ENCODE measurements around the gene HDHD2.

Gene HDHD2

DNA sequence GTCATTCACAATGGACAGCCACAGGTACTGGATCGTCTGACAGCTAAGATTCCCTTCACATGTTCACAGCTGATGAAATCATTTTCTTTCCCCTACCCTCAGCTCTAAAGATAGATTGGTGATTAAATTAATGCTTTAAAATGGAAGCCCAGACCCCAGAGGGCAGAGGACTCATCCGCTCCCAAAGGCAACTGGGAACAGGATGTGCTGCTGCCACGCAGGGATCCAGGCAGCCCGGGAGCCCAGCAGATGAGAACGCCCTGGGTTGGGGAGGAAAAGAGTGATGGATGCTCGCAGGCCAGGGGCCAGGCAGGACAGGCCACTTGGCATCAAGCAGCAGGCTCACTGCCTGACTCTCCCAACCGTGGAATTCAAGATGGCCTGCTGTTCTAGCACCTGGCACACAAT lies 41.3 kb downstream of the HDHD2 start:
- no peak for TF ChIP-seq CTCF (conservative IDR thresholded peaks at IDR 0.05; ENCODE audit: control insufficient read depth, insufficient read depth, low read depth, low read length)
- DNase-seq (ENCODE audit: low read depth) = no peak
- no peak overlapping the region for H3K4me3 ChIP-seq (ENCODE audit: control insufficient read depth, low read depth, low read length)

GRCh38 chr18:47108373-47108772 lies 41.9 kb downstream of the HDHD2 start:
- TF ChIP-seq CTCF (conservative IDR thresholded peaks at IDR 0.05; ENCODE audit: control insufficient read depth, insufficient read depth, low read depth, low read length) = no peak
- no peak for DNase-seq (ENCODE audit: low read depth)

GRCh38 chr18:47100212-47100831 lies 50.0 kb downstream of the HDHD2 start:
- DNase-seq (ENCODE audit: low read depth) = peak; percentile 56
- TF ChIP-seq CTCF (conservative IDR thresholded peaks at IDR 0.05; ENCODE audit: control insufficient read depth, insufficient read depth, low read depth, low read length) = peak; percentile 79
- H3K4me3 ChIP-seq (ENCODE audit: control insufficient read depth, low read depth, low read length) = no peak overlapping the region

More at GRCh38 chr18:47108373-47108772, 41.9 kb downstream of the HDHD2 start:
- no peak overlapping the region for H3K4me3 ChIP-seq (ENCODE audit: control insufficient read depth, low read depth, low read length)

- no peak for DNase-seq (ENCODE audit: low read depth)
Observed at GRCh38 chr18:47095810-47096209, 54.5 kb downstream of the HDHD2 start.

DNA sequence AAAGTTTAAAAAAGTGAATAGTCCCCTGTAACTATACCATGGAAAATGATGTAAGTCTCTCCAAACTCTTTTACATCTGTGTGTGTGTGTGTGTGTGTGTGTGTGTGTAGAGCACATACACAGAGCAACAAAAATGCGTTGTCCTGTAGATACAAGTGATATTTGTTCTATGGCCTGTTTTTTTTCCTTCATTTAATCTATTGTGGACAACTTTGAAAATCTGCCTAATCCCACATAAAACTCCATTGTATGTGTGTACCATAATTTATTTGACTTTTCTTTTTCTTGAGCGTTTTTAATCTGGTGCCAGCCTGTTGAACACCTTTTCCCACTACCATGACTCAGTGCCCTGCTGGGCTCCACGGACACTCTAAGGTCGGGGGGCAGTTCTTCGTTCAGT lies 62.6 kb downstream of the HDHD2 start:
- no peak for DNase-seq (ENCODE audit: low read depth)
- TF ChIP-seq CTCF (conservative IDR thresholded peaks at IDR 0.05; ENCODE audit: control insufficient read depth, insufficient read depth, low read depth, low read length) = no peak
- H3K4me3 ChIP-seq (ENCODE audit: control insufficient read depth, low read depth, low read length) = no peak overlapping the region

More at GRCh38 chr18:47095810-47096209, 54.5 kb downstream of the HDHD2 start:
- TF ChIP-seq CTCF (conservative IDR thresholded peaks at IDR 0.05; ENCODE audit: control insufficient read depth, insufficient read depth, low read depth, low read length) = no peak
- no peak overlapping the region for H3K4me3 ChIP-seq (ENCODE audit: control insufficient read depth, low read depth, low read length)

DNA sequence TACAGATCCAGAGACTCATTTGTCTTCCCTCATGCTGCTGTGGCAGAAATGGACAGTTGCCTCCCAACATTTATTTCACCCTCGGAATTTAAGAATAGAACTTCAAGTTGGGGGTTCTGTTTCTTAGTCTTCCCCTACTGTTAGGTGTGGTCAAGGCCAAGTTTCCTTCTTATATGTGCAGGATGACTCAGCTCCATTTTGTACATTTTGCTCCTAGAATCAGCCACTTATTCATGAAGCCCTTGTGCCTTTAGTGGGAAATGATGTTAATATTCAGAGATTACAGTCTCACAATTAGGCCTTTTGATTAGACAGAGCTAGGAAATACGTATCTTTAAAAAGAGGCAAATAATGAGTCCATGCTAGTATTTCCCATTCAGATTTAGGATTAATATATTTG lies 68.7 kb downstream of the HDHD2 start:
- no peak for TF ChIP-seq CTCF (conservative IDR thresholded peaks at IDR 0.05; ENCODE audit: control insufficient read depth, insufficient read depth, low read depth, low read length)
- peak; percentile 30 for DNase-seq (ENCODE audit: low read depth)
- no peak overlapping the region for H3K4me3 ChIP-seq (ENCODE audit: control insufficient read depth, low read depth, low read length)

DNA sequence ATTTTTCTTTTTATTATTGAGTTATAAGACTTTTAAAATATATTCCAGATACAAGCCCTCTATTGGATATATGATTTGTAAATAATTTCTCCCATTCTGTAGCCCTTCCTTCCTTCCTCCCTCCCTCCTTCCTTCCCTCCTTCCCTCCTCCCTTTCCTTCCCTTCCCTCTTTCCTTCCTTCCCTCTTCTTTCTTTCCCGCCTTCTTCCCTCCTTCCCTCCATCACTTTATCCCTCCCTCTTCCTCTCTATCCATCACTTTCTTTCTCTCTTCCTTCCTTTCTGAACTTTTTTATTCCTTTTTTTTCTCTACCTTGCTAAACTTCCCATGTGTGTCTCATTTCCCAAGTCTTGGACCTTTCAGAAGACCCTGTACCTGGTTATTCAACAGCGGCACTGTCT lies 69.4 kb downstream of the HDHD2 start:
- no peak overlapping the region for H3K4me3 ChIP-seq (ENCODE audit: control insufficient read depth, low read depth, low read length)
- DNase-seq (ENCODE audit: low read depth) = no peak
- TF ChIP-seq CTCF (conservative IDR thresholded peaks at IDR 0.05; ENCODE audit: control insufficient read depth, insufficient read depth, low read depth, low read length) = no peak

Measured in fibroblast of mammary gland (primary cell).